HL-60 (cell line): ENCODE data around the gene LELP1.

Experiments used
- CTCF ChIP-seq: IDR thresholded peaks from one replicate; pipeline ENCODE4 v1.5.1; 2011; ENCODE audit warnings: low read length, control low read depth, inconsistent platforms; ENCODE audit not compliant: insufficient read depth
- GABPA ChIP-seq: IDR thresholded peaks from 2 replicates; pipeline ENCODE4 v1.6.1; 2012; ENCODE audit warnings: low read depth
- POLR2AphosphoS5 ChIP-seq: IDR thresholded peaks from 2 replicates; pipeline ENCODE4 v1.6.1; 2012; ENCODE audit warnings: low read depth
- REST ChIP-seq: IDR thresholded peaks from 2 replicates; pipeline ENCODE4 v1.6.1; 2012; ENCODE audit warnings: low read depth; ENCODE audit not compliant: insufficient replicate concordance
- SPI1 ChIP-seq: IDR thresholded peaks from 2 replicates; pipeline ENCODE4 v1.6.1; 2012; ENCODE audit warnings: low read depth, mild to moderate bottlenecking, borderline replicate concordance

- TF ChIP-seq CTCF (no peak), POLR2AphosphoS5 (no peak), REST (no peak), GABPA (no peak), SPI1 (no peak)
These were observed 10.5 kb upstream of the LELP1 start for GRCh38 chr1:153192697-153193096.
